ENCODE results near the gene TWF1.
"Not testable (repeated sequence)": the region's sequence is repeated elsewhere in the genome, so short reads cannot be mapped to it uniquely, and the experiment has no call there.

Gene TWF1

GRCh38 chr12:43797561-43798217, 8.4 kb downstream of the TWF1 start:
- FAIRE-seq = no peak

GRCh38 chr12:43795716-43796280, 10.3 kb downstream of the TWF1 start:
- no peak for FAIRE-seq

DNA sequence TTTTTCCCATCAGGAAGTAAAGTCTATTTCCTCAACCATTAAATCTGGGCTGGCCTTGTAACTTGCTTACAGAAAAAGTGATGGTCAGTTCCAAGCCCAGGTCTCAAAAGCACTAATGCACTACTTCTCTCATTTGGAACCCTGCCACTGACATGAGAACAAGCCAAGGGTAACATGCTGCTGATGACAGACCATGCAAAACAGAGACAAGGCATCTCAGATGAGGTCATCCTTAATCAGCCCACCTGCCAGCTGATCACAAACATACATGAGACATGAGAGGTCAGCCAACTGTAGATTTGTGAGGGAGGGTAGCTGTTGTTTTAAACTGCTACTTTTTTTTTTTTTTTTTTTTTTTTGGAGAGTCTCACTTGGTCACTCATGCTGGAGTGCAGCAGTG, 16.2 kb downstream of the TWF1 start:
- peak; percentile 88 for FAIRE-seq

DNA sequence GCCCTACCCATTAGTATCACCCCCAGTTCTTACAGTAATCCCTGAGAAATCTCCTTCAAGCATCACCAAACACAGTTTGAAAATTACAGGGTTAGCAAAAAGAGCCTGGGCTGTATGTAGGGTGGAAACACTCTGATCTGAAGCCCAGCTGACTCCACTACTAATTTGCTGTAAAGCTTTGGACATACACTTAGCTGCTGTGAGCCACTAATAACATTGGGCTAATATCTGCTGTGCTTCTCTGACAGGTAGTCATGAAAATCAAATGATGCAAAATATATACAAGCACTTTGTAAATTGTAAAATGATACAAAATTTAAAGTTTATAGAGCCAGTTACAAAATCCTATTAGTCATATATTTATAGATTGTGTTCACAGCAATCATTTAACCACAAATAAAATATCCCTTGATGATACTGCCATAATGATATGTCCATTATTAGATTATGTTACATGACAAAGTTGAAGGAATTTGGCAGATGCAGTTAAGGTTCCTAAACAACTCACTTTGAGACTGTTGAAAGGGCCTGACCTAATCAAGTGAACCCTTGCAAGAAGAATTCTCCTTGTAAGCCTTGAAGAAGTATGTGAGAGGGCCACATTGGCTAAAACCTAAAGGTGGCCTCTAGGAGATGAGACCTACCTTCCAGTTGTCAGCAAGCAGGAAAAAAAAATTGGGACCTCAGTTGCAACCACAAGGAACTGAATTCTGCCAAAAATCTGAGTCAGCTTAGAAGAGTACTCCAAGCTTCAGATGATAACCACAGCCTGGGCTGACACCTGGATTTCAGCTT, 19.0 kb downstream of the TWF1 start:
- FAIRE-seq = no peak

GRCh38 chr12:43776498-43776897, 29.6 kb downstream of the TWF1 start:
- peak; percentile 49 for FAIRE-seq

DNA sequence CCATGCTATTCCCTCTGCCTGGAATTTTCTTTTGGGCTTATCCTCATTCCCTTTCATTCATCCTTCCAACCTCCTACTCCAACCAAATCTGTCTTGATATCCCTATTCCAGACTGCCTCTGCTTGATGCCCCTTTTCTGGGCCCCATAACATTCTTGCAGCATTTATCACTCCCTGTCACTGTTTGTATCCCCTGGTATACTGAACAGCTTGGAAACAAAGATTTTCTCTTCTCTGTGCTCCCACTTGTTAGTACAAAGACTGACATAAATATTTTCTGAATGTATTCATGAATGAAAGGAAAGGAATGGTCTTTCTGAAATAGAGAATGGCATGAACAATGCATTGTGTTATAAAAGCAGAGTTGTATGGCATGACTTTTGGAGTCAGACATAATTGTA, 39.8 kb downstream of the TWF1 start:
- no peak for FAIRE-seq

DNA sequence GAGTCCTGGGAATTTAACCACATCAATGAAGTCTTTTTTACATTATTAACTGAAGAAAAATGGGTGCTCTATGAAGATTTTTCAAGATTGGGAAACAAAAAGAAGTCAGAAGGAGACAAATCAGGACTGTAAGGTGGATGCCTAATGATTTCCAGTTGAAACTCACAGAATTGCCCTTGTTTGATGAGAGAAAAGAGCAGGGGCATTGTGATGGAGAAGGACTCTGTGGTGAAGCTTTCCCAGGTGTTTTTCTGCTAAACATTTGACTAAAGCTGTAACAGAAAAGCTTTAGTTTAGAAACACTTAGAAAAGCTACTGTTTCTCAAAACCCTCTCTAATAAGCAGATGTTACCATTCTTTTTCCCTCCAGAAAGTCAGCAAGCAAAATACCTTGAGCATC, 41.6 kb downstream of the TWF1 start:
- FAIRE-seq = no peak

DNA sequence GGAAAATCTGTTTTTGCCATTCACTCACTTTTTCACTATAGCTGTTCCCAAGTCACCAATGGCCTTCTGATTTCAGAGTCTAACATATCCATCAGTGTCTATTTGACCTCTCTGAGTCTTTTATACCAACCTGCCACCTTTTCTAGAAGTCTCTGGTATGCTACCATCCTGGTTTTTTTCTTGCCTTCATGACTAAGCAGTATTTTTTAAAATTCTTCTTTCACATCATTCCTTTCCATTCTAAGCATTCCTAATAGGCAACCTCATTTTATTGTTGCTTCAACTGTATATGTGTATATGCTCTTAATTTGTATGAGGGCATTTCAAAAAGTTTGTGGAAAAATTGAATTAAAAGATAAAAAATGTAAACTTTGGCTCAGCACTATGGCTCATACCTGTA, 42.3 kb downstream of the TWF1 start:
- FAIRE-seq = no peak

DNA sequence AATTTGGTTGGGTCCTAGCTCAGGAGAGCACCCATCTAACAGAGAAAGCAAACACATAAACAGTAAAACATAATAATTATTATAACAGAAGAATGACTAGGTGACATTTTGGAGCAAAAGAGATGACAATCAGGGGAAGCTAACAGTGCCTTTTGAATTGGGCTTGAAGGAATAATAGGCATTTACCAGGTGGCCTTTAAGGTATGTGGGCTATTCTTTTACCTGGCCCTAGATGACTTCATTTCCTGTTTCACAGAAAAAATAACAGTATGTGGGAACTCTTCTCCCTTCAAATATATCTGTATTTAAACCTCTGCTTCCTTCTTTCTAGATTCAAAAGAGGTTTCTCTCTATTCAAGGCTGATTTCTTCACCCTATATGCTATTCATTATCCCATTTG, 43.5 kb downstream of the TWF1 start:
- no peak for FAIRE-seq

DNA sequence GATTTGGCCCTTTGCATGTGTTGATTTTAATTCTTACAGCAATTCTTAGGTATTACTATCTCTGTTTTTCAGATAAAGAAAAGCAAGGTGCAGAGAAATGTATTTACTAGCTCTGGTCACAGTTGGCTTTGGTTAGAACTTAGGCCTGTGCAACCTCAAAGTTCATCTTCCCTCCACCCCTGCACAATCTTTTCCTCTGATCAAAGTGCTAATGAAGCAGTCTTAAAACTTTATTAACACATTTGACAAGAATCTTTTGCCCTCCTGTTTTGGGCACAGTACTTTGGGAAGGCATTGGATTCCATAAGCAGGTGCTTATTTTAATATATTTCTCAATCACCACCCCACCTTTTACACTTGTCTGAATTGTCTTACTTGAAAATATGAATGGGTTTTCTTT, 44.6 kb downstream of the TWF1 start:
- FAIRE-seq = no peak

- FAIRE-seq = no peak
Measured at GRCh38 chr12:43760396-43760795, 45.7 kb downstream of the TWF1 start.

GRCh38 chr12:43758728-43759563, 47.2 kb downstream of the TWF1 start, which contains the start of the genes IRAK4 and PUS7L:
IRAK4 (plus strand) TSS chr12:43758951; CDS start chr12:43768112, 9,161 bp downstream.
PUS7L (minus strand) TSS chr12:43758790; CDS start chr12:43755245, 3,545 bp downstream.
- FAIRE-seq = peak; percentile 93

DNA sequence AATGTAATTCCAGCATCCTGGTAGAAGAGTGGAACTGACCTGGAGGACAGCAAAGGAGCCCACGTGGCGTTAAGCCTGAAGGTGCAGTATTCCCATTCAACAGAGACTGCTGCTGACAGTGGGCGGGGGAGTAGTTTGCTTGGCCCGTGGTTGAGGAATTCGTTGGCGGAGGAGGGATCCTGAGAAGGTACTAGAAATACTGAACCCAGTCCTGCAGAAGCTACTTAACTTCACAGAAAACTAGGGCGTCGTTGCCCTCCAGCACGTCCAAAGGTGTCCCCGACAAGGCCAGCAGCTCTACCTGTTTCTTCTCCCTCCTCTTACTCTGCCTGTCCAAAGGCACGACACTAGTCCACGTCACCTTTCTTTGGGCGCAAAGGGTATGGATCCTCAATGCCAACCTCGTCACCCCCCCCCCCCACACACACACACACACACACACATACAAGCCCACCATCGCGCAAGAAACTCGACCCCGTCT, 47.8 kb downstream of the TWF1 start:
- no peak for FAIRE-seq

GRCh38 chr12:43754015-43754414, 52.1 kb downstream of the TWF1 start:
- FAIRE-seq = no peak

GRCh38 chr12:43751360-43751759, 54.8 kb downstream of the TWF1 start:
- FAIRE-seq = not testable (repeated sequence)

GRCh38 chr12:43750814-43751213, 55.3 kb downstream of the TWF1 start:
- FAIRE-seq = no peak

DNA sequence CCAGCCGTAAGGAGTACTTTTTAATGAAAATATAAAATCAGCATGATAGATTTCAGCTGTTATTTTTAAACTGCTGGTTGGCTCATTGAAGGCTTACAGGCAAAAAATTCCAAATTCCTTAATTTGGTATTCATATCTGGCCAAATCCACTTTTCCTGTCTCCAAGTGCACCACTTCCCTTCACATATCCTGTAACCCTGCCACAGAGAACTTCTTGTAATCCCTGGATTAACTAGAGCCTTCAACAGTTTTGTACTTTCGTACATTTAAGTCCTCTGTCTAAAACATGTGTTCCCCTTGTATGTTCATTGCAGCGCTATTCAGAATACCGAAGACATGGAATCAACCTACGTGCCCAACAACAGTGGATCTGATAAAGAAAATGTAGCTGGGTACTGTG, 57.1 kb downstream of the TWF1 start:
- no peak for FAIRE-seq

DNA sequence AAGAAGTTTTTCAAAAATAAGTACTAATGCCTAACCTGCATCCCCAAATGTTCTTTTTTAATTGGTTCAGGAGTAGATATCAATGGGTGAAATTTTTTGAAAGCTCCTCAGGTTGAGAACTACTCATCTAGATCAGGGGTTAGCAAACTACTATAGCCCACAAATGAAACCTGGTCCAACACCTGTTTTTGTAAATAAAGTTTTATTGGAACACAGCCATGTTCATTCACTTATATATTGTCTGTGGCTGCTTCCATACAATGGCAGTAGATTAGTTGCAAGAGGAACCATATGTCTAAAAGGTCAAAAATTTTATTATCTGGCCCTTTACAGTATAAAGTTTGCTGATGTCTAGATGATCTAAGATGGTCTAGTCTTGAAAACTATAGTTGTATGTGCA, 61.3 kb downstream of the TWF1 start:
- peak; percentile 45 for FAIRE-seq
